ENCODE data around the gene PTPN13. TPM values are rescaled to one million over a fixed set of nuclear protein-coding genes. Genes with fewer than 3 reads are reported as not detected.

PTPN13 gene
- total RNA-seq, 1 experiment from 2014 or later: 47.9 TPM

- in situ Hi-C loops (cut with HindIII; ENCODE audit: low pct_unique_long_range_greater_than_20kb, low sequenced_read_pairs): no loop called here
- DNase-seq (ENCODE audit: low read depth, low spot score): no peak
Observed at GRCh38 chr4:86582410-86582809, 11.7 kb upstream of the PTPN13 start.

- no peak for DNase-seq (ENCODE audit: low read depth, low spot score)
- in situ Hi-C loops (cut with HindIII; ENCODE audit: low pct_unique_long_range_greater_than_20kb, low sequenced_read_pairs): no loop called here
Observed at GRCh38 chr4:86586160-86586572, 7.9 kb upstream of the PTPN13 start.

- DNase-seq (ENCODE audit: low read depth, low spot score): no peak
- in situ Hi-C loops (cut with HindIII; ENCODE audit: low pct_unique_long_range_greater_than_20kb, low sequenced_read_pairs): no loop called here
Observed at GRCh38 chr4:86586626-86587380, 7.3 kb upstream of the PTPN13 start.

- in situ Hi-C loops (cut with HindIII; ENCODE audit: low pct_unique_long_range_greater_than_20kb, low sequenced_read_pairs): no loop called here
- DNase-seq (ENCODE audit: low read depth, low spot score): no peak
Observed at GRCh38 chr4:86587381-86588140, 6.6 kb upstream of the PTPN13 start.

- in situ Hi-C loops (cut with HindIII; ENCODE audit: low pct_unique_long_range_greater_than_20kb, low sequenced_read_pairs): no loop called here
- no peak for DNase-seq (ENCODE audit: low read depth, low spot score)
Observed at GRCh38 chr4:86592553-86593249, 1.4 kb upstream of the PTPN13 start.

- in situ Hi-C loops (cut with HindIII; ENCODE audit: low pct_unique_long_range_greater_than_20kb, low sequenced_read_pairs): no loop called here
- DNase-seq (ENCODE audit: low read depth, low spot score): peak; percentile 56
Observed at GRCh38 chr4:86594559-86595425, 677 bp downstream of the PTPN13 start.

GRCh38 chr4:86595426-86595805 lies 1.3 kb downstream of the PTPN13 start:
- in situ Hi-C loops (cut with HindIII; ENCODE audit: low pct_unique_long_range_greater_than_20kb, low sequenced_read_pairs): no loop called here
- no peak for DNase-seq (ENCODE audit: low read depth, low spot score)

GRCh38 chr4:86596807-86597206 lies 2.7 kb downstream of the PTPN13 start:
- in situ Hi-C loops (cut with HindIII; ENCODE audit: low pct_unique_long_range_greater_than_20kb, low sequenced_read_pairs): no loop called here
- DNase-seq (ENCODE audit: low read depth, low spot score): no peak

- in situ Hi-C loops (cut with HindIII; ENCODE audit: low pct_unique_long_range_greater_than_20kb, low sequenced_read_pairs): no loop called here
- DNase-seq (ENCODE audit: low read depth, low spot score): no peak
Observed at GRCh38 chr4:86600007-86600653, 6.0 kb downstream of the PTPN13 start.

GRCh38 chr4:86603311-86603885 lies 9.3 kb downstream of the PTPN13 start:
- in situ Hi-C loops (cut with HindIII; ENCODE audit: low pct_unique_long_range_greater_than_20kb, low sequenced_read_pairs): no loop called here

GRCh38 chr4:86606809-86607208 lies 12.7 kb downstream of the PTPN13 start:
- in situ Hi-C loops (cut with HindIII; ENCODE audit: low pct_unique_long_range_greater_than_20kb, low sequenced_read_pairs): no loop called here
- DNase-seq (ENCODE audit: low read depth, low spot score): no peak

More at GRCh38 chr4:86603311-86603885, 9.3 kb downstream of the PTPN13 start:
- DNase-seq (ENCODE audit: low read depth, low spot score): no peak

GRCh38 chr4:86608757-86609375 lies 14.8 kb downstream of the PTPN13 start:
- in situ Hi-C loops (cut with HindIII; ENCODE audit: low pct_unique_long_range_greater_than_20kb, low sequenced_read_pairs): no loop called here
- DNase-seq (ENCODE audit: low read depth, low spot score): peak; percentile 76

- in situ Hi-C loops (cut with HindIII; ENCODE audit: low pct_unique_long_range_greater_than_20kb, low sequenced_read_pairs): no loop called here
- DNase-seq (ENCODE audit: low read depth, low spot score): no peak
Observed at GRCh38 chr4:86611757-86612156, 17.6 kb downstream of the PTPN13 start.

- in situ Hi-C loops (cut with HindIII; ENCODE audit: low pct_unique_long_range_greater_than_20kb, low sequenced_read_pairs): no loop called here
- DNase-seq (ENCODE audit: low read depth, low spot score): no peak
Observed at GRCh38 chr4:86613734-86614133, 19.6 kb downstream of the PTPN13 start.

- in situ Hi-C loops (cut with HindIII; ENCODE audit: low pct_unique_long_range_greater_than_20kb, low sequenced_read_pairs): no loop called here
Observed at GRCh38 chr4:86614865-86615264, 20.8 kb downstream of the PTPN13 start.

GRCh38 chr4:86615501-86615900 lies 21.4 kb downstream of the PTPN13 start:
- in situ Hi-C loops (cut with HindIII; ENCODE audit: low pct_unique_long_range_greater_than_20kb, low sequenced_read_pairs): no loop called here
- DNase-seq (ENCODE audit: low read depth, low spot score): no peak

More at GRCh38 chr4:86614865-86615264, 20.8 kb downstream of the PTPN13 start:
- no peak for DNase-seq (ENCODE audit: low read depth, low spot score)

All from SK-MEL-5 (cell line).